Natural killer cell treated with Interleukin-12 subunit alpha and Interleukin-12 subunit beta and Interleukin-15 and Interleukin-18, amount 100 ng/mL, for 72 hours (primary cell): Measurements from ENCODE around the gene PCDH15. TPM values are rescaled to one million over a fixed set of nuclear protein-coding genes. Genes with fewer than 3 reads are reported as not detected.
"Not testable (repeated sequence)": the region's sequence is repeated elsewhere in the genome, so short reads cannot be mapped to it uniquely, and the experiment has no call there.

Experiments used
- ATAC-seq, 2 donors: fragments of 150-1000 bp; cut with Tn5 transposase in 1 of 2; sonication (Bioruptor Pico), chemical (Tn5 transposase) in 1 of 2; 2 replicates each; pipeline ENCODE4 v1.10.0; 2021
- DNase-seq: peaks from one replicate; pipeline ENCODE4 v3.0.0; 2022; ENCODE audit warnings: low spot score
- H3K27ac Mint-ChIP-seq, 2 donors: 1 replicate in 1 of 2; 2 replicates in 1 of 2; pipeline ENCODE4 v1.8.0; 2022; ENCODE audit warnings: mixed read lengths in 2 of 2, mild to moderate bottlenecking in 1 of 2, moderate library complexity in 1 of 2
- H3K27me3 Mint-ChIP-seq, 2 donors: 1 replicate in 1 of 2; 2 replicates in 1 of 2; pipeline ENCODE4 v1.8.0; 2022; ENCODE audit warnings: mixed read lengths in 2 of 2
- H3K36me3 Mint-ChIP-seq: one replicate; pipeline ENCODE4 v1.8.0; 2022; ENCODE audit warnings: mixed read lengths
- H3K4me1 Mint-ChIP-seq, 2 donors: 1 replicate in 1 of 2; 2 replicates in 1 of 2; pipeline ENCODE4 v1.8.0; 2022; ENCODE audit warnings: low read depth in 2 of 2, mixed read lengths in 2 of 2, mild to moderate bottlenecking in 1 of 2
- H3K4me3 Mint-ChIP-seq: one replicate; pipeline ENCODE4 v1.8.0; 2022; ENCODE audit warnings: mixed read lengths
- H3K9me3 Mint-ChIP-seq: 2 replicates; pipeline ENCODE4 v1.8.0; 2022; ENCODE audit warnings: mixed read lengths
- total RNA-seq, 2 donors: library from RNA; stranded (reverse); gene quantifications; one replicate each; pipeline ENCODE4 v1.2.3, GENCODE V29; 2022

PCDH15 gene
- total RNA-seq, 2 donors from 2014 or later: not detected

GRCh38 chr10:54484186-54484585 lies 316.8 kb downstream of the PCDH15 start:
- no peaks in the 10 kb centered on the region for H3K27me3 Mint-ChIP-seq
- no peak overlapping the region for H3K27ac Mint-ChIP-seq
- ATAC-seq (no peak), DNase-seq (no peak)
- no peaks in the 10 kb centered on the region for H3K4me1 Mint-ChIP-seq
- peaks cover 12% of the 10 kb centered on the region for H3K9me3 Mint-ChIP-seq
- peaks cover 6% of the 10 kb centered on the region for H3K36me3 Mint-ChIP-seq
- no peak overlapping the region for H3K4me3 Mint-ChIP-seq

DNA sequence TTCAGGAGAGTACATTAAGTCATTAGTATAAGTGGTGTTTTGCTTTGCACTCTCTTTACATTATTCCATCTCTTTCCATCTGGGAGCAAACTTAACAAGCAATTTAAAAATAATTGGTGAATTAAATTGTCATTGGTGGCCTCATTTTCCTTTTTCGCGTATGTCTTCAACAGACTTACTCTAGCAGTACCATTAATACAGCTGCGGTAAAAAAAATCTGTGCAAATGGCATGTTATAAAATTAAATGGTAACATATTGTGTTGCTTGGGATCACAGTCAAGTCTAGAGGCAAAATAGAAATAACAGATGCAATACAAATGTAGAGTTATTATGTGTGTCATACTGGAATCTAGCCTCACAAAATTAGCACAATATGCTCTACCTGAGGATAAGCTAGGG lies 322.4 kb downstream of the PCDH15 start:
- H3K27me3 Mint-ChIP-seq: no peaks in the 10 kb centered on the region
- no peak for ATAC-seq
- no peak overlapping the region for H3K27ac Mint-ChIP-seq
- peaks cover 6% of the 10 kb centered on the region for H3K9me3 Mint-ChIP-seq
- no peak for DNase-seq
- H3K4me1 Mint-ChIP-seq: no peaks in the 10 kb centered on the region
- peaks cover 6% of the 10 kb centered on the region for H3K36me3 Mint-ChIP-seq
- no peak overlapping the region for H3K4me3 Mint-ChIP-seq

GRCh38 chr10:54477738-54478137 lies 323.3 kb downstream of the PCDH15 start:
- ATAC-seq: no peak
- Mint-ChIP-seq H3K27me3 (no peaks in the 10 kb centered on the region), H3K36me3 (peaks cover 4% of the 10 kb centered on the region), H3K9me3 (peaks cover 4% of the 10 kb centered on the region), H3K4me1 (no peaks in the 10 kb centered on the region), H3K27ac (no peak overlapping the region), H3K4me3 (no peak overlapping the region)
- DNase-seq: no peak

DNA sequence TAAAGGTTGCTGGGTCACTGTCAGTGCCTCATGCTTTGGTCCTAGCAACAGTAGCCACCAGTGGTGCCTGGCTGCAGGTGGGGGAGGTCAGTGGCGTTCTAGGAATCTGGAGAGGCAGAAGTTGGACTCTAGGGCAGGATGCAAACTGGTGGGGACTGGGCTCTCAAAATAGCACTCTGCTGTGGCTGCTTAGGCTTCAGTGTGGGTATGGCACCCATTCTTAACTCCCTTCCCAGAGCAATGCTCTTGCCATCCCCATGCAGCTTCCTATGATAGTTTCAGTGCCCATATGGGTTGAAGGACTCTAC lies 330.8 kb downstream of the PCDH15 start:
- Mint-ChIP-seq H3K27me3 (no peaks in the 10 kb centered on the region), H3K4me1 (no peaks in the 10 kb centered on the region), H3K4me3 (no peak overlapping the region), H3K27ac (no peak overlapping the region), H3K9me3 (peaks cover 20% of the 10 kb centered on the region), H3K36me3 (no peaks in the 10 kb centered on the region)
- DNase-seq (no peak), ATAC-seq (no peak)

- Mint-ChIP-seq H3K4me1 (no peaks in the 10 kb centered on the region), H3K4me3 (no peak overlapping the region), H3K27ac (no peak overlapping the region), H3K36me3 (no peaks in the 10 kb centered on the region), H3K27me3 (no peaks in the 10 kb centered on the region), H3K9me3 (peaks cover 21% of the 10 kb centered on the region)
- ATAC-seq: no peak
- no peak for DNase-seq
Observed at GRCh38 chr10:54469587-54470323, 331.3 kb downstream of the PCDH15 start.

DNA sequence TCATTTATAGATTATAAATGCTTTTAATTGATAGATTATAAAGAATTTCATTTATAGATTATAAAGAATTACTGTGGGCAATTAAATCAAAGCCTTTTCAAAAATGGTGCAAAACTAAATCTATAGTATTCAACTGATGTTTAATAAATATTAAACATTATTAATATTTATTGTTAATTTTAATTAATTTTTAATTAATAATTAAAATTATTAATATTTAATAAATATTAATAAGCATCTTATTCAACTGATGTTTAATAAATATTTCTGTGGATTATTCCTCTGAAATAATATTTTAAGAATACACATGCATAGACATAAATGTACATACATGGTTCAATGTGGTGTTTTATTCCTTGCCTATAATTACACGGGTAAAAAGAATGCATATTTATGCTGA lies 346.8 kb downstream of the PCDH15 start:
- H3K27ac Mint-ChIP-seq: no peak overlapping the region
- no peak overlapping the region for H3K4me3 Mint-ChIP-seq
- no peaks in the 10 kb centered on the region for H3K4me1 Mint-ChIP-seq
- H3K36me3 Mint-ChIP-seq: no peaks in the 10 kb centered on the region
- ATAC-seq: no peak
- peaks cover 17% of the 10 kb centered on the region for H3K9me3 Mint-ChIP-seq
- DNase-seq: no peak
- no peaks in the 10 kb centered on the region for H3K27me3 Mint-ChIP-seq

DNA sequence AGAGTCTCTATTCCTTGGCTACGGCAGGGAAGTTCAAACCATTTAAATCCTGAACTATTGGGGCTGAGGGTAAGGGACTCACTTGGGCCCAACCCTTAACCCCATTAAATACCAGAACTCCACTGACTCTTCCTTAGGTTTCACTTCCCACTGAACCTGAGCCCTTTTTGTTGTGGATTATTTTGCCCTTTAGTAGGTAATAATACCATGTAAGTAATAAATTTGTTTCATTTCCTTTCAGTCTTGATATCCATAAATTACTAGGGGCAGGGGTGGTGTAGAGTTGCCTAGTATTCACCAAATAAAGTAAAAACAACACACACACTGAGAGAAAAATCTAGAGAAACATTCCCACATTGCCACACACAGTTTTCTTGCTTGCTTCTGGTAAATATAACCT lies 352.0 kb downstream of the PCDH15 start:
- DNase-seq (no peak), ATAC-seq (no peak)
- no peaks in the 10 kb centered on the region for H3K27me3 Mint-ChIP-seq
- H3K4me1 Mint-ChIP-seq: no peaks in the 10 kb centered on the region
- H3K4me3 Mint-ChIP-seq: no peak overlapping the region
- H3K9me3 Mint-ChIP-seq: peaks cover 10% of the 10 kb centered on the region
- no peaks in the 10 kb centered on the region for H3K36me3 Mint-ChIP-seq
- no peak overlapping the region for H3K27ac Mint-ChIP-seq

DNA sequence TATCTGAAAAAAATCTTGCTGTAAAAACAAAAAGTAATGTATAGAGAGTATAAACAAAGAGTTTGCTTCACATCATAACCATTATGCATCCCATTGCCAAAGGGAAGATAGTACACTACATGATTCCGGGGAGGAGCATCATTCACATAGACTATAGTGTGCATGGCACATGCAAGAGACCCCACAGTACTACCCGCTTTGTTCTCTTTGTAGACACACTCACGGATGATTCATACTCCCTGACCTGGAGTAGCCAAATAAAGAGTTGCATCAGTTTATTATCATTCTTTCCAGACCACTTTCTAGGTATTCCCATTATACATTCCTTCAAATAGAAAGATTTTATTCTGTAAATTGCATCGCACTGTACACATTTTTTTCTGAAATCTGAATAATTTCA lies 356.9 kb downstream of the PCDH15 start:
- Mint-ChIP-seq H3K4me1 (no peaks in the 10 kb centered on the region), H3K4me3 (no peak overlapping the region), H3K27ac (no peak overlapping the region), H3K27me3 (no peaks in the 10 kb centered on the region), H3K36me3 (no peaks in the 10 kb centered on the region), H3K9me3 (peaks cover 7% of the 10 kb centered on the region)
- ATAC-seq (no peak), DNase-seq (no peak)

DNA sequence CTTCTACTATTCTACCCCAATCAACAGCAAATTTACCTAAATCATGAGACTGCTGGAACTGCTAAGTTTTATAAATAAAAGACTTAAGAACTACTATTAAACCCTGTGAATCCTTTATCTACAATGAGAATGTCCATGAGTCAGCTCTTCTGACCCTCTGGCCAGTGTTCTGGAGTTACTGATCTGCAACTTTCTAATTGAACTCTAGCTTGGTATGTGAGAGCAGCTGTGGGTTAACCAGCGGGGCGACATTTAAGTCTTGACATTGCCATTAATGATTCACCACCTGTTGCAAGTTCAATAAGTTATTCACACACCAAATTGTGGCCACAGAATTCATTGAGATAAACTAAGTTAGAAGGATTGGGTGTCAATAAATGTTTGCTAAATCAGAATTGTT lies 359.8 kb downstream of the PCDH15 start:
- Mint-ChIP-seq H3K27ac (no peak overlapping the region), H3K4me3 (no peak overlapping the region), H3K36me3 (no peaks in the 10 kb centered on the region), H3K9me3 (no peaks in the 10 kb centered on the region), H3K27me3 (no peaks in the 10 kb centered on the region), H3K4me1 (no peaks in the 10 kb centered on the region)
- DNase-seq (no peak), ATAC-seq (no peak)

DNA sequence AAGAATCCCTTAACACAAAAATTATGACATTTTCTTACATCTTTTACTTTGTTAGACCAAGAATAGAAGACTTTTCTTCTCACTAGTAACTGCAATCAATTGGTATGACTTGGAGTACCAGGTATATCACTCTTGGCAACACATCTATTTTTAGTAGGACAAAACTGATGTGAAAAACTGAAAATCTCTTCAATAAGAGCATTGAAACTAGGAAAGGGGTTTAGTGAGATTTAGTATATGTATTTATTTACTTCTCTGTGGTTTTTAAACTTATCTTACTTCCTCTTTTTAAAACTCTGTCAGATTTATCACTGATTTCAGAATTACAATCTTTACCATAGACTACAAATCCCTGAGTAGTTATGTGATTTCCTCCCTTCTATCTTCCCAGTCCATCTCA lies 366.2 kb downstream of the PCDH15 start:
- Mint-ChIP-seq H3K9me3 (peaks cover 16% of the 10 kb centered on the region), H3K4me3 (no peak overlapping the region), H3K36me3 (no peaks in the 10 kb centered on the region), H3K4me1 (no peaks in the 10 kb centered on the region), H3K27ac (no peak overlapping the region), H3K27me3 (no peaks in the 10 kb centered on the region)
- ATAC-seq (no peak), DNase-seq (no peak)

GRCh38 chr10:54415483-54415882 lies 385.5 kb downstream of the PCDH15 start:
- DNase-seq: no peak
- no peaks in the 10 kb centered on the region for H3K27me3 Mint-ChIP-seq
- no peak overlapping the region for H3K27ac Mint-ChIP-seq
- no peaks in the 10 kb centered on the region for H3K4me1 Mint-ChIP-seq
- H3K36me3 Mint-ChIP-seq: peaks cover 4% of the 10 kb centered on the region
- peaks cover 10% of the 10 kb centered on the region for H3K9me3 Mint-ChIP-seq
- no peak for ATAC-seq
- no peak overlapping the region for H3K4me3 Mint-ChIP-seq

- H3K9me3 Mint-ChIP-seq: peaks cover 3% of the 10 kb centered on the region
- H3K4me3 Mint-ChIP-seq: no peak overlapping the region
- H3K4me1 Mint-ChIP-seq: no peaks in the 10 kb centered on the region
- H3K27ac Mint-ChIP-seq: no peak overlapping the region
- no peak for DNase-seq
- no peaks in the 10 kb centered on the region for H3K27me3 Mint-ChIP-seq
- no peak for ATAC-seq
- peaks cover 9% of the 10 kb centered on the region for H3K36me3 Mint-ChIP-seq
Observed at GRCh38 chr10:54402576-54402975, 398.5 kb downstream of the PCDH15 start.

- Mint-ChIP-seq H3K9me3 (peaks cover 14% of the 10 kb centered on the region), H3K36me3 (peaks cover 6% of the 10 kb centered on the region), H3K4me1 (no peaks in the 10 kb centered on the region), H3K4me3 (no peak overlapping the region), H3K27me3 (no peaks in the 10 kb centered on the region), H3K27ac (no peak overlapping the region)
- no peak for ATAC-seq
- no peak for DNase-seq
Observed at GRCh38 chr10:54396031-54396430, 405.0 kb downstream of the PCDH15 start.

- H3K27ac Mint-ChIP-seq: not testable (repeated sequence)
Observed at GRCh38 chr10:54394598-54394997, 406.4 kb downstream of the PCDH15 start.

GRCh38 chr10:54372179-54372578 lies 428.9 kb downstream of the PCDH15 start:
- no peak for DNase-seq
- H3K27ac Mint-ChIP-seq: no peak overlapping the region
- peaks cover 10% of the 10 kb centered on the region for H3K9me3 Mint-ChIP-seq
- no peak overlapping the region for H3K4me3 Mint-ChIP-seq
- H3K4me1 Mint-ChIP-seq: no peaks in the 10 kb centered on the region
- H3K27me3 Mint-ChIP-seq: no peaks in the 10 kb centered on the region
- ATAC-seq: no peak
- no peaks in the 10 kb centered on the region for H3K36me3 Mint-ChIP-seq

More at GRCh38 chr10:54394598-54394997, 406.4 kb downstream of the PCDH15 start:
- not testable (repeated sequence) for ATAC-seq, H3K4me1 Mint-ChIP-seq, H3K4me3 Mint-ChIP-seq, DNase-seq, H3K36me3 Mint-ChIP-seq, H3K27me3 Mint-ChIP-seq
- peaks cover 11% of the 10 kb centered on the region for H3K9me3 Mint-ChIP-seq
